RWPE1 (cell line): ENCODE measurements around the gene DDX60.
"Not testable (repeated sequence)": the region's sequence is repeated elsewhere in the genome, so short reads cannot be mapped to it uniquely, and the experiment has no call there.

Experiments used
- CTCF ChIA-PET: fragments of 350-600 bp; sonication (Branson Sonifier 250); formaldehyde crosslinking; extraction: SDS; loops from one replicate; lab custom pipeline; 2021; lab: Yijun Ruan, JAX
- POLR2A ChIA-PET: fragments of 400-600 bp; formaldehyde crosslinking; extraction: SDS; loops from one replicate; lab custom pipeline; 2020; ENCODE audit warnings: antibody characterized with exemption; ENCODE audit not compliant: low non-redundant PET; lab: Yijun Ruan, JAX
- DNase-seq: peaks from one replicate; pipeline ENCODE4 v3.0.0; 2012; ENCODE audit warnings: low spot score
- H3K27ac ChIP-seq: fragments of 450-650 bp; 2 replicates; pipeline ENCODE4 v1.5.1; 2017
- TF ChIP-seq, protein P1 (sequence below): fragments of 450-650 bp; conservative IDR thresholded peaks from 2 replicates; pipeline ENCODE4 v1.5.1; 2017; ENCODE audit warnings: low read depth, mild to moderate bottlenecking

Gene DDX60

DNA sequence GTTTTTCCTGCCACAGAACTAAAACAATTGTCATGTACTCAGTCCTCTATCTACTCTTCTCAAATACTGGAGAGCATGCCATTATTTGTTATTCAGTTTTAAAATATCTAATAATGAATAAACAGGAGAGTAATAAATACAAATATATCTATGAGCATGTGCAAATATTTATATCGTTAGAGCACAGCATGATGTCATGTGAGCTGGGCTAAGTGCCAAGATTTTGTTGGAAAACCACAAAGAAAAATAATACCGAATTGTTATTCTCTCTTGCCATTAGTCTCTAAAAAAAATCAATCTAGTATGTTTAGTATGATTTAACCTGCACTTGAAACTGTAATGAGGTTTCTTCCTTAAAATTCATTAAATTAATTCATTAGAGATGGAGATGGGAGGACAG lies 97.3 kb downstream of the DDX60 start:
- ChIA-PET CTCF (no interaction called here), POLR2A (no interaction called here)
- DNase-seq: peak; percentile 5
- TF ChIP-seq, protein P1, sequence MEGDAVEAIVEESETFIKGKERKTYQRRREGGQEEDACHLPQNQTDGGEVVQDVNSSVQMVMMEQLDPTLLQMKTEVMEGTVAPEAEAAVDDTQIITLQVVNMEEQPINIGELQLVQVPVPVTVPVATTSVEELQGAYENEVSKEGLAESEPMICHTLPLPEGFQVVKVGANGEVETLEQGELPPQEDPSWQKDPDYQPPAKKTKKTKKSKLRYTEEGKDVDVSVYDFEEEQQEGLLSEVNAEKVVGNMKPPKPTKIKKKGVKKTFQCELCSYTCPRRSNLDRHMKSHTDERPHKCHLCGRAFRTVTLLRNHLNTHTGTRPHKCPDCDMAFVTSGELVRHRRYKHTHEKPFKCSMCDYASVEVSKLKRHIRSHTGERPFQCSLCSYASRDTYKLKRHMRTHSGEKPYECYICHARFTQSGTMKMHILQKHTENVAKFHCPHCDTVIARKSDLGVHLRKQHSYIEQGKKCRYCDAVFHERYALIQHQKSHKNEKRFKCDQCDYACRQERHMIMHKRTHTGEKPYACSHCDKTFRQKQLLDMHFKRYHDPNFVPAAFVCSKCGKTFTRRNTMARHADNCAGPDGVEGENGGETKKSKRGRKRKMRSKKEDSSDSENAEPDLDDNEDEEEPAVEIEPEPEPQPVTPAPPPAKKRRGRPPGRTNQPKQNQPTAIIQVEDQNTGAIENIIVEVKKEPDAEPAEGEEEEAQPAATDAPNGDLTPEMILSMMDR: no peak
- no peak overlapping the region for H3K27ac ChIP-seq

DNA sequence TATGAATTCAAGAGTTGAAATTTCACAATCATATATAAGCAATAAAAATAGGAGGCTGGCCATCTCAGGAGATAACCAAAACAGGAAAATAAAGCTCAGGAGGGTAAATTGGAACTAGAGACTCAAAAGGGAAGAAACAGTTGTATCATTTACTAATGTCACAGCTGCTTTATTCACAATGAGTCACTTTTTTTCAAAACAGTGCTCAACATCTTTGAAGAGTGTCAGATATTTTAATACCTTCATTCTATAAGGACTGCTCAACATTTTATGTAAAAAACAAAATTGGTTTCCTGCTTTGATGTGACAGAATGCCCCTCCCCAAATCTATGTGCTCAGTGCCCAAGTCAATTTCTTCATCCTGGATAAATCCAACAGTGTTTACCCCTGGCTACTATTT lies 97.7 kb downstream of the DDX60 start:
- POLR2A ChIA-PET: no interaction called here
- CTCF ChIA-PET: no interaction called here
- TF ChIP-seq, protein P1: no peak
- no peak overlapping the region for H3K27ac ChIP-seq
- no peak for DNase-seq

DNA sequence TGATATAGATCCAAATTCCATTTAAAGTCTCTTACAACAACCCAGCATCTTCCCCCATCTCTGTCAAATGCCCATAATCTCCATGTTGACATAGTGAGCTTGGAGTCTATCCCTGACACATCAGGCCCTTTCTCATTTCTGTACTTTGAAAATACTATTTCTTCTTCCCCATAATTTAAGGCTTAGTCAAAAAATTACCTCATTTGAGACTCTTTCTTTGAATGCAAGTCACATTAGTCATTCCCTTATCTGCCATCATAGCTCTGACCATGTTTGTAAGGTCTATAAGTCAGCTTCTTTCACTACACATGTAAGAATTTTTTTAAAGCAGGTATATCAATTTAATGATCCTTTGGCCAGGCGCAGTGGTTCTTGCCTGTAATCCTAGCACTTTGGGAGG lies 99.9 kb downstream of the DDX60 start:
- DNase-seq: no peak
- CTCF ChIA-PET: interaction anchor here (0.6 kb wide), 1 partner anchor 1346 kb away, joined by 3 read pairs; no protein-coding TSS in a partner anchor
- TF ChIP-seq, protein P1: no peak
- no peak overlapping the region for H3K27ac ChIP-seq
- POLR2A ChIA-PET: no interaction called here

DNA sequence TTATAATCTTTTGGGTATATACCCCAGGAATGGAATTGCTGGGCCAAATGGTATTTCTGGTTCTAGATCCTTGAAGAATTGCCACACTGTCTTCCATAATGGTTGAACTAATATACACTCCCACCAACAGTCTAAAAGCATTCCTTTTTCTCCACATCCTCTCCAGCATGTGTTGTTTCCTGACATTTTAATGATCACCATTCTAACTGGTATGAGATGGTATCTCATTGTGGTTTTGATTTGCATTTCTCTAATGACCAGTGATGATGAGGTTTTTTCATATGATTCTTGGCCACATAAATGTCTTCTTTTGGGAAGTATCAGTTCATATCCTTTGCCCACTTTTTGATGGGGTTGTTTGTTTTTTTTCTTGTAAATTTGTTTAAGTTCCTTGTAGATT lies 105.0 kb downstream of the DDX60 start:
- POLR2A ChIA-PET, H3K27ac ChIP-seq, DNase-seq, CTCF ChIA-PET: not testable (repeated sequence)

DNA sequence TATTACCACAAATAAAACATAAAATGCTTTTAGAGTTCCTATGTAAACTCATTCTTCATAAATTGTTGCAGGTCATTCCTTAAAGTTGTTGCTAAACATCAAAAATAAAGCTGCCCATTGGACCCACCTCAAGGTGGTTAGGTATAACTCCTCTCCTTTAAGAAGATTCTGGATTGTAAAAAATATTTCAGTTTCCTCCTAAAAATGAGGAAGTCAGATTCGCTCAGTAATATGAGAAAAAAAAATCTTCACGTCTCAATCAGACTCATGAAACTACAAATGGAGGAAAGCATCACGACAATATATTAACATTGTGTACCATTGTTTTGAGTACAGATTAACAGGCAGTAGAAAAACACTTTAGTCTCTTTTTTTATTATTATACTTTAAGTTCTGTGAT lies 105.9 kb downstream of the DDX60 start:
- CTCF ChIA-PET: no interaction called here
- DNase-seq: no peak
- H3K27ac ChIP-seq: no peak overlapping the region
- POLR2A ChIA-PET: no interaction called here
- TF ChIP-seq, protein P1: no peak

DNA sequence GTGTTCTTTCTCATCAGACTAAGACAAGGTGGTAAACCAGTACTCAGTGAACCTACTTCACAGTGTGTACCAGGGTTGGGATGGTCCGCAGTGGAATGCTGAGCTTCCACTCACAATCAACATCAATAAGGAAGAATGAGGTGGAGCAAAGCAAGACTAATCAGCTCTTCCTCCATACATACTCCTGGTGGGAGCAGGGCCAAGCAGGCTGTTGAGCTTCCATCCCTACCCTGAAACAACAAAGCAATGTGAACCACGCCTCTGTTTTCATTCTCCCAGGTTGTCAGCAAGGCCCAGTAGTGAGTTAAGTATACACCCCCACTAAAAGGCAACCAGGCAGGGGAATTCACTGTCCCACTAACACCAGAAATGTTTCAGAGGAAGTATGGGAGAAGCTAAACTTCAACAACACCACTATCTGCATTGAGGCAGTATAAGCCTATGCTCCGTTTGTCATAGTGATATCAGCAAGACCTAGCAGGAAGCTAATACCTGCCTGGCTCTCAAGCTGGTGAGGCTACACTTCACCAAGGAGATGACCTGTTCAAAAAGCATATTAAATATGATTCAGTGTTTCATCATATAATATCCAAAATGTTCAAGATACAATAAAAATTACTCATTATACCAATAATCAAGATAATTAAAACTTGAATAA lies 109.5 kb downstream of the DDX60 start:
- ChIA-PET CTCF (no interaction called here), POLR2A (interaction anchor here (0.5 kb wide), 1 partner anchor 16 kb away, joined by 3 read pairs; no protein-coding TSS in a partner anchor)

More for the DNA sequence above, 109.5 kb downstream of the DDX60 start:
- DNase-seq: no peak
- H3K27ac ChIP-seq: no peak overlapping the region
- TF ChIP-seq, protein P1: no peak
